Chondrocyte (in vitro differentiated cells): ENCODE measurements around the gene SELE. TPM values are rescaled to one million over a fixed set of nuclear protein-coding genes. Genes with fewer than 3 reads are reported as not detected.

Source experiments
- DNase-seq: peaks from one replicate; pipeline ENCODE4 v3.0.0; 2021; ENCODE audit warnings: mixed read lengths, low spot score
- H3K27ac Mint-ChIP-seq: one replicate; pipeline ENCODE4 v1.8.0; 2021; ENCODE audit warnings: mild to moderate bottlenecking, moderate library complexity, mixed read lengths; ENCODE audit not compliant: unreplicated experiment
- H3K27me3 Mint-ChIP-seq: 2 replicates; pipeline ENCODE4 v1.8.0; 2021; ENCODE audit warnings: low read depth, mixed read lengths
- H3K36me3 Mint-ChIP-seq: 2 replicates; pipeline ENCODE4 v1.8.0; 2021; ENCODE audit warnings: low read depth, mixed read lengths
- H3K4me1 Mint-ChIP-seq: 2 replicates; pipeline ENCODE4 v1.8.0; 2021; ENCODE audit warnings: low read depth, mild to moderate bottlenecking, mixed read lengths
- H3K4me3 Mint-ChIP-seq: one replicate; pipeline ENCODE4 v1.8.0; 2021; ENCODE audit warnings: mild to moderate bottlenecking, moderate library complexity, mixed read lengths; ENCODE audit not compliant: unreplicated experiment
- H3K9me3 Mint-ChIP-seq: 2 replicates; pipeline ENCODE4 v1.8.0; 2021; ENCODE audit warnings: low read depth, mixed read lengths
- CTCF ChIP-seq: fragments of 200-600 bp; sonication (generic); IDR thresholded peaks from 2 replicates; pipeline ENCODE4 v1.5.0; 2021; ENCODE audit warnings: antibody characterized with exemption, mild to moderate bottlenecking, moderate library complexity
- total RNA-seq: library from RNA; stranded (reverse); gene quantifications from 3 replicates; pipeline ENCODE4 v1.2.1, GENCODE V29; 2021

SELE gene
- total RNA-seq, 1 donor from 2014 or later, result not detected

DNA sequence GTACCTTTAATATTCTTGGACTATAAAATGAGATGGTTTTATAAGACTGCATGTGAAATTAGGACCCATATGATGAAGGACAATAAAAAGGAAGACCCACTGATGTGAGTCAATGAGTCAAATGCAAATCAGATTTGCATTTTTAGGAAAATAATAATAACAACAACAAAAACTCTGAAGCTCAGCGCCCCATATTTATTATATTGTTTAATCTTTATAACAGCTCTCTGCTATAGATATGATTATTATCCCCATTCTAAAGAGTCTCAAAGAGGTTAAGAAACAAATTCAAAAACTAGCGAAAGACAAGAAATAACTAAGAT lies 21.6 kb downstream of the SELE start:
- H3K27me3 Mint-ChIP-seq, result peaks cover 19% of the 10 kb centered on the region
- peak; percentile 57 for TF ChIP-seq CTCF
- H3K4me1 Mint-ChIP-seq, result peaks cover 5% of the 10 kb centered on the region
- H3K9me3 Mint-ChIP-seq, result peaks cover 21% of the 10 kb centered on the region
- H3K4me3 Mint-ChIP-seq, result no peak overlapping the region
- no peak for DNase-seq
- no peaks in the 10 kb centered on the region for H3K36me3 Mint-ChIP-seq
- H3K27ac Mint-ChIP-seq, result no peak overlapping the region

- H3K27ac Mint-ChIP-seq, result no peak within 1 kb of the TSS
- peak; percentile 80 for TF ChIP-seq CTCF
- no peaks in the 10 kb centered on the region for H3K36me3 Mint-ChIP-seq
- H3K9me3 Mint-ChIP-seq, result peaks cover 17% of the 10 kb centered on the region
- H3K4me1 Mint-ChIP-seq, result peaks cover 5% of the 10 kb centered on the region
- H3K4me3 Mint-ChIP-seq, result no peak within 1 kb of the TSS
- no peak for DNase-seq
- H3K27me3 Mint-ChIP-seq, result peaks cover 25% of the 10 kb centered on the region
Observed at GRCh38 chr1:169711469-169712308, 22.2 kb downstream of the SELE start, which contains the start of gene SELL. Gene SELL, minus strand, starts transcription at chr1:169711620. Its CDS starts 122 bp downstream, at chr1:169711498.

DNA sequence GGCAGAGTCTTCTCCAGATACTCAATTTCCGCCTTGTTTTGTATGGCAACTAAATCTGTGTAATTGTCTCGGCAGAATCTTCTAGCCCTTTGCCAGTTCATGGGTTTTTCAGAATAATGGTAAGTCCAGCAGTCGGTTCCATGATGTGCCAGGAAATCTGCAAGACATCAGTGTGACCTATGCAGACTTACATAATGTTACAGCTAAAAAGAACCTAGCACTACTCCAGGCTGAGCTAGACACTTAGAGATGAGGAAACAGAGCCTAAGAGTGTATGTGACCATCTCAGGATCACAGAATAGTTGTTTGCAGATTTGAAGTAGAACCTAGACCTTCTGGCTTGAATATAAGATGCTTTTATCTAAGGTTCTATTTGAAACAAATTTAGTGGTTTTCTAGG lies 25.2 kb downstream of the SELE start:
- H3K27me3 Mint-ChIP-seq, result peaks cover 43% of the 10 kb centered on the region
- H3K4me1 Mint-ChIP-seq, result peaks cover 5% of the 10 kb centered on the region
- DNase-seq, result no peak
- peaks cover 13% of the 10 kb centered on the region for H3K9me3 Mint-ChIP-seq
- TF ChIP-seq CTCF, result no peak
- no peak overlapping the region for H3K4me3 Mint-ChIP-seq
- H3K27ac Mint-ChIP-seq, result no peak overlapping the region
- H3K36me3 Mint-ChIP-seq, result no peaks in the 10 kb centered on the region

- H3K4me1 Mint-ChIP-seq, result peaks cover 5% of the 10 kb centered on the region
- H3K27ac Mint-ChIP-seq, result no peak overlapping the region
- peaks cover 48% of the 10 kb centered on the region for H3K27me3 Mint-ChIP-seq
- TF ChIP-seq CTCF, result no peak
- no peaks in the 10 kb centered on the region for H3K36me3 Mint-ChIP-seq
- peaks cover 7% of the 10 kb centered on the region for H3K9me3 Mint-ChIP-seq
- DNase-seq, result no peak
- no peak overlapping the region for H3K4me3 Mint-ChIP-seq
Observed at GRCh38 chr1:169707912-169708604, 25.8 kb downstream of the SELE start.

DNA sequence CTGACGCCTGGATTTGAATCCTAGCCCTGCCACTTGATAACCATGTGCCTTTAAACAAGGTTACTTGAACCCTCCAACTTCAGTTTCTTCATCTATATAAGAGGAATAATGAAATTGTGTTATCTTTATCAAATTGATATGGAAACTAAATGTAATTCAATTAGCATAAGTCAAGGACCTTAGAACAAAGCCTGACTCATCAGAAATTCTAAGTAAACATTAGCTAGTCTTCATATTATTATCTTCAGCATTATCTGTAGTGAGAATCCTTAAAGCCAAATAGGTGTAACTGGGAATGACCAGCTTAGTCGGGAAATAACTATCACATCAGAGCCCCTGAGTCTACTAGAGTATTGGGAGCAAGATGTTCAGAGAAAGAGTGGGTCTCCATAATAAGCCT lies 29.1 kb downstream of the SELE start:
- Mint-ChIP-seq H3K27ac (no peak overlapping the region), H3K4me1 (no peaks in the 10 kb centered on the region), H3K27me3 (peaks cover 47% of the 10 kb centered on the region), H3K4me3 (no peak overlapping the region), H3K36me3 (no peaks in the 10 kb centered on the region), H3K9me3 (no peaks in the 10 kb centered on the region)
- no peak for DNase-seq
- no peak for TF ChIP-seq CTCF
